Gastrocnemius medialis (tissue), 4 donors: ENCODE data around the gene SPINT4. TPM values are rescaled to one million over a fixed set of nuclear protein-coding genes. Genes with fewer than 3 reads are reported as not detected.

Experiments
- ATAC-seq, 2 donors: fragments of 150-250 bp; one replicate each; pipeline ENCODE4 v1.9.1; 2016
- DNase-seq, 2 donors: peaks; one replicate each; pipeline ENCODE4 v3.0.0-alpha.2; 2019
- H3K27ac ChIP-seq, 4 donors: fragments of 200-600 bp; sonication (generic); 1 replicate in 1 of 4; 2 replicates in 3 of 4; pipeline ENCODE4 v1.5.1; 2016 to 2018; ENCODE audit warnings: mild to moderate bottlenecking in 2 of 4, moderate library complexity in 1 of 4
- H3K27me3 ChIP-seq, 3 donors: fragments of 200-600 bp; sonication (generic) in 2 of 3; 1 replicate in 1 of 3; 2 replicates in 2 of 3; pipeline versions ENCODE4 v1.5.1 to v1.6.0; 2016 to 2019; ENCODE audit warnings: mild to moderate bottlenecking in 1 of 3, moderate library complexity in 1 of 3
- H3K36me3 ChIP-seq, 2 donors: fragments of 200-600 bp; sonication (generic) in 1 of 2; one replicate each; pipeline ENCODE4 v1.5.1; 2017 to 2018
- H3K4me1 ChIP-seq, 2 donors: fragments of 200-600 bp; sonication (generic) in 1 of 2; one replicate each; pipeline ENCODE4 v1.5.1; 2016 to 2017; ENCODE audit warnings: mild to moderate bottlenecking in 2 of 2
- H3K4me3 ChIP-seq, 4 donors: fragments of 200-600 bp; sonication (generic) in 3 of 4; 1 replicate in 1 of 4; 2 replicates in 3 of 4; pipeline ENCODE4 v1.5.1; 2016 to 2019; ENCODE audit warnings: mild to moderate bottlenecking in 2 of 4
- H3K9me3 ChIP-seq, 3 donors: fragments of 200-600 bp; sonication (generic) in 2 of 3; 1 replicate in 1 of 3; 2 replicates in 2 of 3; pipeline ENCODE4 v1.5.1; 2016 to 2019
- CTCF ChIP-seq, 5 experiments: fragments of 450-650 bp in 3 of 5; fragments of 200-600 bp in 2 of 5; sonication (generic) in 2 of 5; IDR thresholded peaks in 4 of 5; conservative IDR thresholded peaks in 1 of 5; 1 replicate in 4 of 5; 2 replicates in 1 of 5; pipeline ENCODE4 v1.5.1; 2016 to 2019; ENCODE audit warnings: antibody characterized with exemption in 5 of 5, mild to moderate bottlenecking in 3 of 5, moderate library complexity in 3 of 5
- POLR2A ChIP-seq, 2 donors: fragments of 450-650 bp; IDR thresholded peaks; one replicate each; pipeline ENCODE4 v1.6.1; 2017; ENCODE audit warnings: antibody characterized with exemption in 2 of 2, mild to moderate bottlenecking in 2 of 2, moderate library complexity in 2 of 2
- in situ Hi-C, 4 donors: fragments of 200-750 bp; cut with MboI; loops; one replicate each; pipeline versions ENCODE4 v1.15.0 to v1.8.0; 2017; ENCODE audit warnings: low sequenced_read_pairs in 4 of 4
- intact Hi-C: fragments of 100-400 bp; cut with DNase I; formaldehyde crosslinking; loops from one replicate; pipeline ENCODE4 v1.15.1; 2023; ENCODE audit warnings: low total_unique reads
- total RNA-seq, 4 donors: library from RNA; depleted of rRNA; stranded (reverse); fragments of >200 nt; gene quantifications; one replicate each; pipeline versions ENCODE4 v1.1.0 to v1.2.3, GENCODE V29; 2016

Gene SPINT4
- total RNA-seq, 4 donors from 2014 or later: not detected

DNA sequence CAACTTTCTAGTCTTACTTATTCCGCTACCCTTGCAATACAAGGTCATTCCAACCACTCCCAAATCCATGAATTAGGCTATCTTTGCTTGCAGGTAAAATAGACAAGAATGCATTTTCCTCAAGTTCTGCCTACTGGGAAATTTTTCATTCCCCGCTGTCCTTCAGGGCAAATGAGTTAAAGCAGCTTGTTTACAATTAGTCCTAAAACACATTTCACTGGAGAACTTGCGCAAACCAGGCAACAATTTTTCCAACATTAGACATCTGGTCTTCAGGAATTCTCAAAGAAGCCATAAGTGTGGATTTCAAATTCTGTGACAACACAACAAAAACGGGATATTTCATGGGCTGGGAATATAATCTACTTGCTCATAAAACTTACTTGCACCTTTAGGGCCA is 20.4 kb downstream of the SPINT4 start:
- Histone ChIP-seq H3K4me1 (no peaks in the 10 kb centered on the region), H3K27me3 (no peaks in the 10 kb centered on the region), H3K9me3 (no peaks in the 10 kb centered on the region), H3K36me3 (no peaks in the 10 kb centered on the region), H3K4me3 (no peak overlapping the region), H3K27ac (no peak overlapping the region)
- ATAC-seq (no peak), DNase-seq (no peak)
- intact Hi-C loops: no loop called here
- in situ Hi-C loops: no loop called here
- TF ChIP-seq CTCF (IDR thresholded peaks at IDR 0.05 in 4 of 5, conservative IDR thresholded peaks at IDR 0.05 in 1 of 5): no peak
- no peak for TF ChIP-seq POLR2A (IDR thresholded peaks at IDR 0.05)

- no peak overlapping the region for H3K27ac ChIP-seq
- ATAC-seq (no peak), DNase-seq (no peak)
- no peaks in the 10 kb centered on the region for H3K4me1 ChIP-seq
- in situ Hi-C loops (no loop called here), intact Hi-C loops (no loop called here)
- H3K27me3 ChIP-seq: no peaks in the 10 kb centered on the region
- TF ChIP-seq CTCF (IDR thresholded peaks at IDR 0.05 in 4 of 5, conservative IDR thresholded peaks at IDR 0.05 in 1 of 5) (no peak), POLR2A (IDR thresholded peaks at IDR 0.05) (no peak)
- no peak overlapping the region for H3K4me3 ChIP-seq
- no peaks in the 10 kb centered on the region for H3K36me3 ChIP-seq
- H3K9me3 ChIP-seq: no peaks in the 10 kb centered on the region
Observed at GRCh38 chr20:45745015-45745414, 22.9 kb downstream of the SPINT4 start.

DNA sequence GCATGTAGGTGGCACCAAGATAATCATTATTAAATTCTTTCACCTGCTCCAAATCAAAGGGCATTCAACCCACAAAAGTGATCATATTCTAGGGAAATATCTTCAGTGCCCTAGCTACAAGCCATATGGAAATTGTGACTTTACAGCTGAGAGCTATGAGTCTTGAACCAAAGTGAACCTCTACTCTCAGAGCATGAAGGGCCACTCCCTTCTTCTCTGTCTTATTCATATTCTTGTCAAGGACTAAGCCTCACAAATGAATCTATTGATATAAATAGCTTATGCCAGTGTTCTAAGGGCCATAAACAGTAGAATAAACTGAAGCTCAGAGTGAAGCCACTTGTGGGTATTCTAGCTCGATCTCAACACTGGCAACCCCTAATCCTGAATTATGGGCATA is 29.6 kb downstream of the SPINT4 start:
- H3K4me3 ChIP-seq: no peak overlapping the region
- no peaks in the 10 kb centered on the region for H3K36me3 ChIP-seq
- H3K27ac ChIP-seq: no peak overlapping the region
- intact Hi-C loops (no loop called here), in situ Hi-C loops (loop anchor here in 2 of 4 donors (25.0 kb wide), 3 partner anchors 214 to 739 kb away; partner anchors contain the start of genes EPPIN (in 1 of the 2) and WFDC6 (in 1 of the 2))
- H3K27me3 ChIP-seq: no peaks in the 10 kb centered on the region
- H3K9me3 ChIP-seq: peaks cover 0 to 9% (median 0%) of the 10 kb centered on the region in 3 donors
- TF ChIP-seq POLR2A (IDR thresholded peaks at IDR 0.05) (no peak), CTCF (IDR thresholded peaks at IDR 0.05 in 4 of 5, conservative IDR thresholded peaks at IDR 0.05 in 1 of 5) (no peak)
- no peaks in the 10 kb centered on the region for H3K4me1 ChIP-seq
- DNase-seq (no peak), ATAC-seq (no peak)

DNA sequence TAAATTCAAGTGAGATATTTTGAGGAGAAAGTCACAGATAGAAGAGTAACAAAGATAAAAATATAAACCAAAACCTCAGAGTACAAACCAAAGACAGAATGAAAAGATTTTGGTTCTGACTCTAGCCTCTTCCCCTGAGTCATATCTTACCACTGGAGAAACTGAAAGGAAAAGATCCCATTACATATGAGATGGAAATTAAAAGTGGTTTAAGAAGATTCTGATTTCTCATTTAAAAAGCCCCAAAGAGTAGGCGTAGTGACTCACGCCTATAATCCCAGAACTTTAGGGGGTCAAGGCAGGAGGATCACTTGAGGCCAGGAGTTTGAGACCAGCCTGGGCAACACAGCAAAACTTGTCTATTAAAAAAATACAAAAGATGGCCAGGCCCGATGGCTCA is 30.6 kb downstream of the SPINT4 start:
- no peak for ATAC-seq

More for the DNA sequence above, 30.6 kb downstream of the SPINT4 start:
- DNase-seq: no peak
- Histone ChIP-seq H3K9me3 (peaks cover 0 to 9% (median 0%) of the 10 kb centered on the region in 3 donors), H3K4me3 (no peak overlapping the region), H3K4me1 (no peaks in the 10 kb centered on the region), H3K27me3 (no peaks in the 10 kb centered on the region), H3K36me3 (no peaks in the 10 kb centered on the region), H3K27ac (no peak overlapping the region)
- TF ChIP-seq CTCF (IDR thresholded peaks at IDR 0.05 in 4 of 5, conservative IDR thresholded peaks at IDR 0.05 in 1 of 5): no peak
- no peak for TF ChIP-seq POLR2A (IDR thresholded peaks at IDR 0.05)
- intact Hi-C loops (no loop called here), in situ Hi-C loops (loop anchor here in 2 of 4 donors (25.0 kb wide), 3 partner anchors 215 to 740 kb away; partner anchors contain the start of genes EPPIN (in 1 of the 2) and WFDC6 (in 1 of the 2))
